Retinal pigment epithelial cell (primary cell): ENCODE measurements around the gene HIGD2A.
"Not testable (repeated sequence)": the region's sequence is repeated elsewhere in the genome, so short reads cannot be mapped to it uniquely, and the experiment has no call there.

Experiments used
- DNase-seq: peaks from one replicate; pipeline ENCODE4 v3.0.0-alpha.2; 2010; ENCODE audit warnings: low read depth
- H3K4me3 ChIP-seq: 2 replicates; pipeline ENCODE4 v1.5.1; 2011; ENCODE audit warnings: mild to moderate bottlenecking, low read length, control low read depth, moderate library complexity
- CTCF ChIP-seq: conservative IDR thresholded peaks from 2 replicates; pipeline ENCODE4 v1.5.1; 2011; ENCODE audit warnings: low read depth, low read length, control low read depth, inconsistent platforms

Gene HIGD2A

GRCh38 chr5:176406436-176407052 lies 18.0 kb downstream of the HIGD2A start:
- no peak overlapping the region for H3K4me3 ChIP-seq
- no peak for TF ChIP-seq CTCF
- DNase-seq, result no peak

GRCh38 chr5:176407456-176408251 lies 19.1 kb downstream of the HIGD2A start:
- no peak overlapping the region for H3K4me3 ChIP-seq
- no peak for TF ChIP-seq CTCF
- DNase-seq, result no peak

- not testable (repeated sequence) for H3K4me3 ChIP-seq, DNase-seq
These were observed 19.7 kb downstream of the HIGD2A start for GRCh38 chr5:176408252-176408573.

GRCh38 chr5:176408590-176408989 lies 20.0 kb downstream of the HIGD2A start:
- TF ChIP-seq CTCF, result no peak
- no peak overlapping the region for H3K4me3 ChIP-seq
- no peak for DNase-seq

- DNase-seq, result no peak
- no peak for TF ChIP-seq CTCF
- no peak overlapping the region for H3K4me3 ChIP-seq
These were observed 21.2 kb downstream of the HIGD2A start for GRCh38 chr5:176409765-176410164.

- H3K4me3 ChIP-seq, result no peak overlapping the region
- TF ChIP-seq CTCF, result no peak
These were observed 22.1 kb downstream of the HIGD2A start for GRCh38 chr5:176410486-176411180.

GRCh38 chr5:176412517-176413254 lies 24.1 kb downstream of the HIGD2A start:
- no peak overlapping the region for H3K4me3 ChIP-seq
- no peak for DNase-seq
- no peak for TF ChIP-seq CTCF

More at GRCh38 chr5:176410486-176411180, 22.1 kb downstream of the HIGD2A start:
- DNase-seq, result no peak
